ENCODE measurements around the gene MCC.

GRCh38 chr5:113325054-113325453 lies 163.2 kb downstream of the MCC start:
- TF ChIP-seq CTCF (IDR thresholded peaks at IDR 0.05) (no peak), EZH2 (IDR thresholded peaks at IDR 0.05) (no peak)
